ENCODE measurements around the gene DISC1.

Gene DISC1

GRCh38 chr1:231793893-231794292 lies 167.3 kb downstream of the DISC1 start:
- no peaks in the 10 kb centered on the region for H4K20me1 ChIP-seq (ENCODE audit: low read depth, low read length)
- TF ChIP-seq CTCF (IDR thresholded peaks at IDR 0.05; ENCODE audit: insufficient read depth, low read length, poor library complexity, severe bottlenecking) (no peak), EZH2phosphoT487 (conservative IDR thresholded peaks at IDR 0.05; ENCODE audit: low read length) (no peak)

GRCh38 chr1:231796141-231796540 lies 169.6 kb downstream of the DISC1 start:
- no peaks in the 10 kb centered on the region for H3F3A ChIP-seq (ENCODE audit: insufficient read depth)
- no peaks in the 10 kb centered on the region for H3K79me2 ChIP-seq (ENCODE audit: insufficient read depth, low read length)
- no peak overlapping the region for H3K27ac ChIP-seq (ENCODE audit: low read depth, low read length)
- H3K9me2 ChIP-seq (replicated peaks; ENCODE audit: insufficient read depth, low read length), result no peaks in the 10 kb centered on the region
- no peaks in the 10 kb centered on the region for H4K20me1 ChIP-seq (ENCODE audit: low read depth, low read length)
- no peak overlapping the region for H3K4me3 ChIP-seq (ENCODE audit: insufficient read depth, low read length, poor library complexity, severe bottlenecking)
- H3K4me2 ChIP-seq (ENCODE audit: low read depth, low read length, poor library complexity, severe bottlenecking), result no peak overlapping the region
- TF ChIP-seq EZH2phosphoT487 (conservative IDR thresholded peaks at IDR 0.05; ENCODE audit: low read length) (no peak), CTCF (IDR thresholded peaks at IDR 0.05; ENCODE audit: insufficient read depth, low read length, poor library complexity, severe bottlenecking) (no peak)
- H3K36me3 ChIP-seq (ENCODE audit: low read length), result no peaks in the 10 kb centered on the region
- no peaks in the 10 kb centered on the region for H3K9me3 ChIP-seq (ENCODE audit: insufficient read depth, low read length)
- H2AFZ ChIP-seq (ENCODE audit: low read depth, low read length, severe bottlenecking), result no peak overlapping the region
- no peak overlapping the region for H3K9ac ChIP-seq (ENCODE audit: low read length)
- H3K27me3 ChIP-seq (ENCODE audit: low read length), result no peaks in the 10 kb centered on the region

More at GRCh38 chr1:231793893-231794292, 167.3 kb downstream of the DISC1 start:
- H3F3A ChIP-seq (ENCODE audit: insufficient read depth), result no peaks in the 10 kb centered on the region
- H3K36me3 ChIP-seq (ENCODE audit: low read length), result no peaks in the 10 kb centered on the region
- H3K27ac ChIP-seq (ENCODE audit: low read depth, low read length), result no peak overlapping the region
- no peaks in the 10 kb centered on the region for H3K79me2 ChIP-seq (ENCODE audit: insufficient read depth, low read length)
- H2AFZ ChIP-seq (ENCODE audit: low read depth, low read length, severe bottlenecking), result no peak overlapping the region
- H3K4me3 ChIP-seq (ENCODE audit: insufficient read depth, low read length, poor library complexity, severe bottlenecking), result no peak overlapping the region
- no peak overlapping the region for H3K9ac ChIP-seq (ENCODE audit: low read length)
- H3K4me2 ChIP-seq (ENCODE audit: low read depth, low read length, poor library complexity, severe bottlenecking), result no peak overlapping the region
- no peaks in the 10 kb centered on the region for H3K9me2 ChIP-seq (replicated peaks; ENCODE audit: insufficient read depth, low read length)
- H3K27me3 ChIP-seq (ENCODE audit: low read length), result no peaks in the 10 kb centered on the region
- no peaks in the 10 kb centered on the region for H3K9me3 ChIP-seq (ENCODE audit: insufficient read depth, low read length)

GRCh38 chr1:231799363-231799986 lies 172.9 kb downstream of the DISC1 start:
- Histone ChIP-seq H3K9me3 (ENCODE audit: insufficient read depth, low read length) (no peaks in the 10 kb centered on the region), H3K79me2 (ENCODE audit: insufficient read depth, low read length) (no peaks in the 10 kb centered on the region), H3K4me3 (ENCODE audit: insufficient read depth, low read length, poor library complexity, severe bottlenecking) (no peak overlapping the region), H3K36me3 (ENCODE audit: low read length) (no peaks in the 10 kb centered on the region), H3F3A (ENCODE audit: insufficient read depth) (no peaks in the 10 kb centered on the region), H3K4me2 (ENCODE audit: low read depth, low read length, poor library complexity, severe bottlenecking) (no peak overlapping the region), H3K9me2 (replicated peaks; ENCODE audit: insufficient read depth, low read length) (no peaks in the 10 kb centered on the region), H3K27ac (ENCODE audit: low read depth, low read length) (no peak overlapping the region), H3K27me3 (ENCODE audit: low read length) (no peaks in the 10 kb centered on the region), H2AFZ (ENCODE audit: low read depth, low read length, severe bottlenecking) (no peak overlapping the region), H4K20me1 (ENCODE audit: low read depth, low read length) (no peaks in the 10 kb centered on the region), H3K9ac (ENCODE audit: low read length) (no peak overlapping the region)
- TF ChIP-seq EZH2phosphoT487 (conservative IDR thresholded peaks at IDR 0.05; ENCODE audit: low read length) (no peak), CTCF (IDR thresholded peaks at IDR 0.05; ENCODE audit: insufficient read depth, low read length, poor library complexity, severe bottlenecking) (no peak)
